Neural progenitor cell (in vitro differentiated cells): ENCODE data around the gene CELF6.

Source experiments
- CTCF ChIP-seq: fragments of 200-600 bp; sonication (generic); IDR thresholded peaks from 2 replicates; pipeline ENCODE4 v1.5.1; 2017; ENCODE audit warnings: antibody characterized with exemption, mild to moderate bottlenecking
- EZH2 ChIP-seq: fragments of 200-600 bp; sonication (generic); IDR thresholded peaks from 2 replicates; pipeline ENCODE4 v1.6.1; 2017; ENCODE audit warnings: antibody characterized with exemption, mild to moderate bottlenecking, moderate library complexity

GRCh38 chr15:72248514-72248913, 71.4 kb downstream of the CELF6 start:
- no peak for TF ChIP-seq CTCF
- no peak for TF ChIP-seq EZH2
